Breast epithelium (tissue), 4 donors: ENCODE data around the gene NAA80. TPM values are rescaled to one million over a fixed set of nuclear protein-coding genes. Genes with fewer than 3 reads are reported as not detected.
A peak's percentile ranks its signal among the peaks of the same experiment; 100 is the strongest.

Experiments
- DNase-seq, 2 donors: peaks; one replicate each; pipeline ENCODE4 v3.0.0-alpha.2; 2019; ENCODE audit warnings: low spot score in 2 of 2
- H3K27ac ChIP-seq, 2 donors: fragments of 200-600 bp; sonication (generic) in 1 of 2; one replicate each; pipeline ENCODE4 v1.5.1; 2016 to 2019; ENCODE audit warnings: mild to moderate bottlenecking in 1 of 2
- H3K27me3 ChIP-seq, 2 donors: fragments of 200-600 bp; sonication (generic) in 1 of 2; one replicate each; pipeline versions ENCODE4 v1.5.1 to v1.6.0; 2017 to 2019; ENCODE audit warnings: control low read depth in 1 of 2, mild to moderate bottlenecking in 1 of 2
- H3K36me3 ChIP-seq: fragments of 200-600 bp; one replicate; pipeline ENCODE4 v1.5.1; 2019
- H3K4me1 ChIP-seq, 2 donors: fragments of 200-600 bp; sonication (generic); one replicate each; pipeline ENCODE4 v1.5.1; 2016 to 2019; ENCODE audit warnings: control low read depth in 1 of 2
- H3K4me3 ChIP-seq, 3 donors: fragments of 200-600 bp; sonication (generic); 1 replicate in 2 of 3; 2 replicates in 1 of 3; pipeline ENCODE4 v1.5.1; 2016 to 2019; ENCODE audit warnings: mild to moderate bottlenecking in 3 of 3, moderate library complexity in 2 of 3
- H3K9me3 ChIP-seq, 2 donors: fragments of 200-600 bp; sonication (generic) in 1 of 2; one replicate each; pipeline ENCODE4 v1.5.1; 2016 to 2019; ENCODE audit warnings: control low read depth in 1 of 2
- CTCF ChIP-seq, 3 donors: fragments of 450-650 bp; IDR thresholded peaks; one replicate each; pipeline ENCODE4 v1.5.1; 2016 to 2017; ENCODE audit warnings: antibody characterized with exemption in 3 of 3, mild to moderate bottlenecking in 3 of 3, moderate library complexity in 3 of 3
- POLR2A ChIP-seq: fragments of 450-650 bp; IDR thresholded peaks from one replicate; pipeline ENCODE4 v1.6.1; 2016; ENCODE audit warnings: antibody characterized with exemption, mild to moderate bottlenecking, moderate library complexity
- POLR2AphosphoS5 ChIP-seq, 3 donors: sonication (generic); formaldehyde crosslinking; IDR thresholded peaks; one replicate each; pipeline ENCODE4 v1.6.1; 2017; ENCODE audit warnings: antibody characterized with exemption in 3 of 3
- intact Hi-C: fragments of 100-400 bp; cut with DNase I; formaldehyde crosslinking; loops from one replicate; pipeline ENCODE4 v1.15.1; 2023; ENCODE audit warnings: low total_unique reads
- total RNA-seq, 3 donors: library from RNA; depleted of rRNA; stranded (reverse); fragments of >200 nt; gene quantifications; one replicate each; pipeline ENCODE4 v1.1.0, GENCODE V29; 2016

Gene NAA80
- total RNA-seq, 3 donors from 2014 or later, result 6.0 to 8.8 (median 8.5) TPM

GRCh38 chr3:50340147-50340447 is 40.9 kb upstream of the NAA80 start:
- H3K9me3 ChIP-seq, result no peaks in the 10 kb centered on the region
- H3K27ac ChIP-seq, result peak overlapping the region; percentile 66 to 90
- no peaks in the 10 kb centered on the region for H3K27me3 ChIP-seq
- DNase-seq, result no peak
- peaks cover 8 to 23% of the 10 kb centered on the region in 2 donors for H3K4me1 ChIP-seq
- H3K36me3 ChIP-seq, result no peaks in the 10 kb centered on the region
- no peak for TF ChIP-seq POLR2AphosphoS5 (IDR thresholded peaks at IDR 0.05)
- no peak for TF ChIP-seq CTCF (IDR thresholded peaks at IDR 0.05)
- no peak for TF ChIP-seq POLR2A
- intact Hi-C loops, result no loop called here
- peak overlapping the region; percentile 62 to 90 (median 65) for H3K4me3 ChIP-seq

- DNase-seq, result no peak
- H3K36me3 ChIP-seq, result no peaks in the 10 kb centered on the region
- H3K27ac ChIP-seq, result peak overlapping the region; percentile 66 to 90
- H3K9me3 ChIP-seq, result no peaks in the 10 kb centered on the region
- H3K27me3 ChIP-seq, result no peaks in the 10 kb centered on the region
- intact Hi-C loops, result no loop called here
- no peak for TF ChIP-seq CTCF (IDR thresholded peaks at IDR 0.05)
- no peak for TF ChIP-seq POLR2A
- no peak for TF ChIP-seq POLR2AphosphoS5 (IDR thresholded peaks at IDR 0.05)
- H3K4me1 ChIP-seq, result peaks cover 12 to 23% of the 10 kb centered on the region in 2 donors
- peak overlapping the region; percentile 62 to 90 (median 65) for H3K4me3 ChIP-seq
Observed at GRCh38 chr3:50339485-50340146, 40.4 kb upstream of the NAA80 start.

- no peaks in the 10 kb centered on the region for H3K36me3 ChIP-seq
- peaks cover 18 to 23% of the 10 kb centered on the region in 2 donors for H3K4me1 ChIP-seq
- peak overlapping the region; percentile 96 to 99 for H3K27ac ChIP-seq
- no peaks in the 10 kb centered on the region for H3K27me3 ChIP-seq
- no peaks in the 10 kb centered on the region for H3K9me3 ChIP-seq
- H3K4me3 ChIP-seq, result peak overlapping the region in 2 of 3 donors; percentile 14 to 65
- TF ChIP-seq POLR2A, result no peak
- TF ChIP-seq POLR2AphosphoS5 (IDR thresholded peaks at IDR 0.05), result no peak
- TF ChIP-seq CTCF (IDR thresholded peaks at IDR 0.05), result no peak
- intact Hi-C loops, result no loop called here
- DNase-seq, result no peak
Observed at GRCh38 chr3:50338965-50339364, 39.8 kb upstream of the NAA80 start.

- Histone ChIP-seq H3K4me3 (peak overlapping the region; percentile 65 to 84 (median 68)), H3K9me3 (no peaks in the 10 kb centered on the region), H3K4me1 (peaks cover 19 to 23% of the 10 kb centered on the region in 2 donors), H3K36me3 (no peaks in the 10 kb centered on the region), H3K27ac (peak overlapping the region; percentile 96 to 99), H3K27me3 (no peaks in the 10 kb centered on the region)
- peak; percentile 99 to 100 for DNase-seq
- intact Hi-C loops, result no loop called here
- TF ChIP-seq POLR2A (peak; percentile 57), POLR2AphosphoS5 (IDR thresholded peaks at IDR 0.05) (peak; percentile 93 to 95 (median 94)), CTCF (IDR thresholded peaks at IDR 0.05) (peak in 1 of 3 donors; percentile 31)
Observed at GRCh38 chr3:50337175-50337861, 38.1 kb upstream of the NAA80 start.

GRCh38 chr3:50336452-50337174 is 37.4 kb upstream of the NAA80 start:
- Histone ChIP-seq H3K9me3 (no peaks in the 10 kb centered on the region), H3K4me3 (peak overlapping the region; percentile 65 to 84 (median 68)), H3K36me3 (peaks cover 1% of the 10 kb centered on the region), H3K27me3 (no peaks in the 10 kb centered on the region), H3K4me1 (peaks cover 19 to 23% of the 10 kb centered on the region in 2 donors), H3K27ac (peak overlapping the region; percentile 96 to 99)
- DNase-seq, result no peak
- TF ChIP-seq POLR2AphosphoS5 (IDR thresholded peaks at IDR 0.05) (peak in 1 of 3 donors; percentile 7), POLR2A (no peak), CTCF (IDR thresholded peaks at IDR 0.05) (peak in 1 of 3 donors; percentile 24)
- intact Hi-C loops, result no loop called here
